Ramos (cell line): ENCODE measurements around the gene HDAC4.

ENCODE experiments used
- in situ Hi-C: fragments of 300-500 bp; cut with MboI; formaldehyde crosslinking; loops from one replicate; pipeline ENCODE4 v1.14.3; 2022; ENCODE audit warnings: low sequenced_read_pairs; ENCODE audit not compliant: unreplicated experiment

The HDAC4 gene

DNA sequence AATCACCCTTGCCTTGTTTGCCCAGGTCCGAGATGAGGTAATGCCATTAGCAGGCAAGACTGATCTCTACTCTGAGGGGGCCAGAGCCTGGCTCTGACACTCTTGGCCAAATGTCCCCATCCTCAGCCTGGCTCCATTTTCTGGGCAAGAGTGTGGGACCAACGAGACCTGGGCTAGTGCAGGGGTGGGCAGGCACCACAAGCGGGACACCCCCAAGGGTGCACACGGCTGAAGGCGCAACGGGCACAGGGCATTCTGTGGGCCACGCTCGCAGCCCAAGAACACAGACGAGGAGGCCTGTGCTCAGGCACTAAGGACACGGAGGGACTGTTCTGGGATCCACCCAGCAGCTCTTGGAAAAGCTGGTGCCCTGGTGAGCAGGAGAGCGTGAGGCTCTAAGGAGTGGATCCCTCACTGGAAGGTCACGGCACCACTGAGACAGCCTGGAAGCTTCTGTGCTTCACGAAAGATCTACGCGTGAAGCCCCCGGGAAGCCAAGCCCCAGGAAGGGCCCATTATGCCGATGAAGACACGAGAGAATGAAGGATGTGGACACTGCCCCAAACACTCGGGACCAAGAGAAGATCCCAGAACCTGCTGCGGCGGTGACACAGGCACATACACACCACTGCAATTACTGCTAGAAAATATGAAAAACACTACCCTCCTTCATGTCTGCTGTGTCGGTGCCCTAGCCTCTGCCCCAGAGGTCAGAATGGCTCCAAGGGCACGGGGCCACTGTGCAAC is 138.2 kb downstream of the HDAC4 start:
- in situ Hi-C loops: no loop called here

DNA sequence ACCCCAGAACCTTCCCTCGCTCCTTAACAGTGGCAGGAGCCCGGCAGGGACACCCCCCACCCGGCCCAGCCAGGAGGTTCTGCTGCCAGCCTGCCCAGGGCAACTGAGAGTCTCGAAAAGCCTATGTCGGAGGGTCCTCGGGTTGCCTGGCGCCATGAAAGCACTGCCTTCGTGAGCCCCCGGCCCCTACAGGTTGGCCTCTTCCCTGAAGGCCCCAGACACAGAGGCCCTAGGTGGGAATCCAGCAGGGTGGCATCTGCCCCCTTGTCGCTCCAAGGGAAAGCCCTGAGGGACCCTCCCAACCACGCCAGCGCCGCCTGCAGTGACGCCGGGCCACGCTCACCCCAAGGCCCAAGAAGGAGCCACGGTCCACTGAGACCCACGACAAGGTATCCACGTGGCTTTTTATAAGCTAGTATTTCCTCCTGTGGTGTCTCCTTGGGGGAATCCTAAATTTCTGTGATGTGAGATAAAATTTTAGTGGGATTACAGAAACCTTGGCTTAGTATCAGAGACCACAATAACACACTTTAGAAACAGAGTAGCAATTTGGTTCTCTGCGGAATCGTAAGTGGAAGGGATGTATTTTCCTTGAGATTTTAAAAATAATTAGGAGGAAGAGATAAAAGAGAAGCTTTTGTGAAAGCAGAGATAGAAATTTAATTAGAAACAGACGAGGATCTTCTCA is 138.9 kb downstream of the HDAC4 start:
- in situ Hi-C loops: no loop called here

DNA sequence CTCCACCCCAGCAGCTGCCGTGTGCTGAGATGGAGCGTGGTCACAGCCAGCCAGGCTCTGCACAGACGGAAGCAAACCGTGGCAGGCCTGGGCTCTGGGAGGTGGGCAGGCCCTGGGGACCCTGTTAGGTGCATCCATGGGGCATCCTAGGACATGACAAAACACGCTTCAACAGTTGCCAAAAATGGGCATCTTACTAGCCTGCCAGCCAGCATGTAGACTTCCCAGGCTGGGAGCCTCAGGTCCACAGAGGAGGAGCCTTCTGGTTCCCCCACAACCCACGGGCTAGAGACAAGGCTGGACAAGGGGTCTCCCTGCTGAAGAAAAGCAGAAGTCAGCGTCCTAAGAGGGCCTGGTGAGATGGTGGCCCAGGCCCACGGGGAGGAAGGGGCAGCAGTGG is 139.5 kb downstream of the HDAC4 start:
- in situ Hi-C loops: no loop called here

DNA sequence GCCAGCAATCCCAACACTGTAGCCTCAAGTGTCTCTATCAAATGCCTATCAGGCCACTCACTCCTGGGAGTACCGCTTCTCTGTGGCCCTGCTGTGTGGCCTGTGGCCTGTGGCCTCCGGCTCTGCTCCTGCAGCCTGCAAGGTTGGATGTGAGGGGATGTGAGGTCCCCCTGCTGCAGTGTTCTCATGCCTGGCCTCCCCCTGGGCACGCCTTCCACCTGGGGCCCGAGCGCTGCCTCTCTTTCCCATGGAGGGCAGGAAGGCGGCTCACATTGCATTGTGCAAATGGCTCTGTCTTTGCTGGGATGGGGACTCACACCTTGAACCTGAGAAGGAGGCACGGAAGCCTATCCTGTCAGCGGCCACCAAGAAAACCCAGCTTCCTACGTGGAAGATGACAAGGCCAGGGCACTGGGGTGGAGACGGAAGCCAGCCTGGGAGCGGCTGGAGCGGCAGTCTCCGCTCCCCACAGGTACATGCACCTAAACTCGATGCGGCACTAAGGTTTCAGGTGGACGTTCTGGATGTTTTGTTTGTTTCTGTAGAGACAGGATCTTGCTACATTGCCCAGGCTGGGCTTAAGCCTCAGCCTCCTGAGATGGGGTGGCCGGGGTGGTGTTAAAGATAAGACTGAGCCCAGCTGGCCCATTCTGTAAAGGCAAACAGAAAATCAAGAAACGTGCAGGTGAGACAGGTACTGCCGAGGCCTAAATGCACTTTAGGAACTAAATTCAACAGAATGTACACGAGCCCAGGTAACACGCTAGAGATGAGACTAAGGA is 140.1 kb downstream of the HDAC4 start:
- in situ Hi-C loops: no loop called here

DNA sequence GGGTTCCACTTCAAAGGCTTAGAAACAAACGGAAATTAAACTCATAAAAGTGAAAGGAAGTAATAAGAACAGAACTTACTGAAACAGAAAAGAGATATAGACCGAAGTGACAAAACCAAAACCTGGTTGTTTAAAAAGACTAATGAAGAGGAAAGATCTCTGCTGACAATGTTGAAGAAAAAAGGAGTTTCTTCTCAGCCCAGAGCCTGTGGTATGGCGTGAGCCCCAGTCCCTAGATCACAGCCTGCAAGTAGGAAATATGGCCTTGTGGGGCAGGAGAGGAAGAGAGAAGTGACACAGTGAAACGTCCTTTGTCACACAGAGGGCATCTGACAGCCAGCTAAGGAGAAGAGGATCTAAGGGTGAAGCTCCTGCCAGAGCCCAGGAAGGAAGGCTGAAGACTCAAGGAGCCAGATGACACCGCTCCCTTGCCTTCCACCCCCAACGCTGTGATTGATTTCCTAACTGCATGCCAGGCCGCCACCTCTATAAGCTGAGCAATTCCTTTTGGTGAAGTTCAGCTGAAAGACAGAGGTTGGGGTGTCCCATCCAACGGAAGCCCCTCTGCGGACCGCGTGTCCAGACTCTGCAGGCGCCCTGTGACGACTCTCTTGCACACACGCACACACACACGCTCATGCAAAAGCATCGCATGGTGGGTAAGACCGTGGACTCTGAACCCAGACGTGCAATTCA is 141.1 kb downstream of the HDAC4 start:
- in situ Hi-C loops: no loop called here

DNA sequence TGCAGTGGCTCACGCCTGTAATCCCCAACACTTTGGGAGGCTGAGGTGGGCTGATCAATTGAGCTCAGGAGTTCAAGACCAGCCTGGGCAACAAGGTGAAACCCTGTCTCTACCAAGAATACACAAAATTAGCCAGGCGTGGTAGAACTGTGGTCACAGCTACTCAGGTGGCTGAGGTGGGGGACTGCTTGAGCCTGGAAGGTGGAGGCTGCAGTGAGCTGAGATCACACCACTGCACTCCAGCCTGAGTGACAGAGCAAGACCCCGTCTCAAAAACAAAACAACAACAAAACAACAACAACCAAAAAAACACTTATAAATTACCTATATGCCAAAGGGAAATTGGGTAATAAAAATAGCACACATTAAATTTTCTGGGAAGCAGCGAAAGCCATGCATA is 141.6 kb downstream of the HDAC4 start:
- in situ Hi-C loops: no loop called here

DNA sequence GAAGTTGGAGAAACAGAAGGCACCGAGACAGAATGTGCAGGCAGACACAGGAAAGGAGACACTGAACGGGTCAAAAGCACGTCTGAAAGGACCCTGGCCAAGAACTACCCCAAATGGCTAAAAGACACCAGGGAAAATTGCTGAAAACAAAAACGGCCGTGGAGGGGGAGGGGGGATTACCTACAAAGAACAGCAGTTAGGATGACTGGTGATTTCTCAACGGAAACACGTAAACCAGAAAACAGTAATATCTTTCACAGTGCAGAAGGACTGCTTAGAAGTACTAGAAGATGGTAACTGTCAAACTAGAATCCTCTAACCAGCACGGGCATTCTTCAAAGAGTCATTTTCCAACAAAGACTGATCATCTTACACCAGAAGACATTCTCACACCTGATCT is 142.6 kb downstream of the HDAC4 start:
- in situ Hi-C loops: no loop called here

DNA sequence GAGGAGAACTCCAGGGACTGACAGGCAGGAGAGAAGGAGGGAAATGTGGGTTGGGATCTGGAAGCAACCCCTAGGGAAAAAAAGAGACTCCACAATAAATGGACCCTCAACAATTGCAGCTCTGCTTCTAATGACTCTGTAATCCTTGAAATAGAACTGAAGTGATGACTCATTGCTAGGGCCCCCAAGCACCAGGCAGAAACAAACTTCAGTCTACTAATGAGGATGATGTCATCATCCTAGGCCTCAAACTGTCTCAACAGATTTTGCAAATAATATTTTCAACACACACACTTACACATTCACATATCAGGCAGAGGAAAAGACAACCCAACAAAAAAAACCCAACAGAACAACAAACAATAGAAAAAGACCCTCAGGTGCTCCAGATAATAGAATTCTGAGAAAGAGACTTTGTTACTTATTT is 143.3 kb downstream of the HDAC4 start:
- in situ Hi-C loops: no loop called here

DNA sequence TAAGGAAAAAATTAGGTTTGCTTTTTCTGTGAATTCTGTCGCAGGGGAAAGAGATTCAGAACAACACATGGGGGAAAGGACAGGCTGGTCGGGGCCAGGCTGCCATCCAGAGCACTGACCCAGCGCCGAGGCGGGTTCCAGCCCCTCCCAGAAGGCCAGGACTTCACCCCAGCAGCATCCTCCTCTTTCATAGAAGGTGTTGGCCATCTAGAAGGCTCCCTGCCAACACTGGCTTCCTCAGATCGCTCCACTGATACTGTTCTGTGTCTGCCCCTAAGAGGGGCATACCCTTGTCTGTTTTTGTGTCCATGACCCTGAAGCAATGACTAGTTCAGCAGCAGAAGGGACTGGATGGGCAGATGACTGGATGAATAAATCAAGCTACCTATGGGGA is 144.5 kb downstream of the HDAC4 start:
- in situ Hi-C loops: no loop called here

DNA sequence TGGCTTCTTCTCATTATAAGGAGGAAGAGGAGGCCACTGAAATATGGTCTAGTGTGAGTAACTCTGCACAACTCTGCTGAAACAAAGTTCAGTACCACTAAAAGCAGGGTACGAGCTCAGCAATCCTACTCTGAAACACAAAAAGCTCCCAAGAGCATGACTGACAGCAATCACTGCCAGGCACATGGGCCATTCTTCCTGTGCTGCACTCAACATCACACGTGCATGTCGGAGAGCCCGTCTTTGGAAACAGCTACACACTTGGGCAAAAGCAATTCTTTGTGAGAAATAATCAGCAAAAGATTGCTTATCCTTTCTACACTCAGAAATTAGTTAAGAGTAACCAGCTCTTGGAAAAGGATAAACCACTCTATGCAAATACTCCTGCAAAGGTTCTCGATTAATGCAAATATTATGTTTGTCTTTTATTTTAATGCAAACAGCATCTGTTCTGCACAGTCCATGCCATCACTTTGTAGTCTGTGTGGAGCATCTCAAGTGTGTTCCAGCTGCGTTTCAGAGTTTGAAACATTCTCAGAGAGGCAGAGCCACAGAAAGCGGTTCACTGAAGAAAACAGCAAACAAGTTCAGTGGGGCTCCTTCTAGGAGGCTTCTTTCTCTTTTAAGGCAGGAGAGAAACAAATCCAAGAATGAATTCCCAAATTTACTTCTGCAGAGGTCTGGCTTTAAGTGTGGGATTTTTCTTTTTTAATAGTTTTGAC is 145.0 kb downstream of the HDAC4 start:
- in situ Hi-C loops: no loop called here

DNA sequence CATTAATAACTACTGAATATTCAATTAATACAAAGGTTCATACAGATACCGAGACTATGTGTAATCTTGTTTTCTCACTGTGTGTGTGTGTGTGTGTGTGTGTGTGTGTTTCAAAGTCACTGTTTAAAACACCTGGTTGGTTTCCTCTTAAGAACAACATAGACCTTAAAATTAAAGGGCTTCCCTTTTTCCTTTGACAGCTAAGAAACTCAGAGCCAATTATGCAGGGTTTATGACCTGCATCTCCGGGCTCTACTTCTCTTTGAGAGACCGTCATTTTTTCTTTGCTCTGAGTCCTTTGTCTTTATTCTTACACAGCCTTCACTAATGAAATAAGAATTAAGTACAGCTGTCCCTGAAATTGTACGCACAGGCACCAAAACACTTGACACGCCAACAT is 145.6 kb downstream of the HDAC4 start:
- in situ Hi-C loops: no loop called here

DNA sequence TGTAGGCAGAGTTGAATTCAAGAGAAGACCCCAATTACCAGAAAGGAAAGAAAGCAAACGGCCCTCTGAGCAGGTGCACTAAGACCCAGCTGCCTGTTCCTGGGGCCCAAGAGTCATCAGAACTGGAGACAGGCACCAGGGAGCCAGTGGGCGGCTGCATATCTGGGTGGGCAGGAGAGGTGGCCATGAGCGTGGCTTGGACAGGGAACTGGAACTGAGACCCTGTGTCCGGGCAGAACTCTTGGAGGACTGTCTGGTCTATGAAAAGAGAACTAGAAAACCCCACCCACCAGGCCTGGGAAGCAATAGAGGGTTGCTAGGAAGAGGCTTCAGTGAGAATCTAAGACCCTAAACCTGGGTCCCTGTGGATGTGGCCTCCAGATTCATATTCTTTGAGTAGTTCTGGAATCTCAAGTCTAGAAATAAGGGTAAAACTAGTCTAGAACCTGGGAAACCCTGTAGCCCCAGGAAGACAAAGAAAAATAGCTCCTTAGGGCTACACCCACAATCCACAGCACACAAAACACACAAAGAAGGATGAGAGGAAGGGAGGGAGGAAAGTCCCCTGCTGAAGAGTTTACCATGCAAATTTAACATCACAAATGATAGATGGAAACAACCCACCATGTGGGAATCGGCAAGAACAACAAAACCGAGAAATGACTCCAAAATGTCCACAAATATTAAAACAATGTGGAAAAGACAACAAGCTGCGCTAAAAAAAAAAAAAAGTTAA is 147.0 kb downstream of the HDAC4 start:
- in situ Hi-C loops: no loop called here

DNA sequence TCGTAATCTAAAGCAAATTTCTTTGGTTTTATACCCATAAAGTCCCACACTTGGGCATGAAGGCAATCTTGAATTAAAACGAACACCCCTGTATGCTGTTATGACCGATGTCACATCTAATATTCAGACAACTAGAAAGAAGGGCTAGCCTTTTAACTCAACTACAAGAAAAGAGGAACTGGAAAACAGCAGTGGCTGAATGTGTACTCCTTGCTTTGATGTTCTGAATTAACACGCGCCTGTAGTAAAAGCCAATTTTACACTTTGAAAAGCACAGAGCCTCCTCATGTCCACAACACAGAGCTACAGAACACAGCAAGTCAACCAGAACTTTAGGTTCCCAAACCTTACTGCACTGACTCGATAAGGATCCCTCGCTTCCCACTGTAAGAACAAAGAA is 147.6 kb downstream of the HDAC4 start:
- in situ Hi-C loops: no loop called here

DNA sequence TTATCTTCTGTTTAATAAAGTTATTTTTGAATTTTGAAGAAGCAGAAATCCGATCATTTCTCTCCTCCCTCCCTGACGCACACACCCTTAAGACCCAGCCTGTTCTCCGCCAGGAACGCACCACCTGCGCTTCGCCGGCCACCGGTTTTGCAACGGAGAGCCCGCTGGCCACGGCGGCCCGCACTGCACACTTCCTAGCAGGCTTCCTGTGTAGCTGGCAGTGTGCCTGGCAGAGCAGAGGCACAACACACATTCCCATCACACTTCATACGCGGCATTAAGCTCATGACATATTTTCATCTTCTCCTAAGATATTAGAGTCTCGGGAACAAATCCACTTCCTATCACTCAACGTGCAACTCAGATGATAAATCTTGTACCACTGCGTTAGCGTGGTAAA is 148.0 kb downstream of the HDAC4 start:
- in situ Hi-C loops: no loop called here

DNA sequence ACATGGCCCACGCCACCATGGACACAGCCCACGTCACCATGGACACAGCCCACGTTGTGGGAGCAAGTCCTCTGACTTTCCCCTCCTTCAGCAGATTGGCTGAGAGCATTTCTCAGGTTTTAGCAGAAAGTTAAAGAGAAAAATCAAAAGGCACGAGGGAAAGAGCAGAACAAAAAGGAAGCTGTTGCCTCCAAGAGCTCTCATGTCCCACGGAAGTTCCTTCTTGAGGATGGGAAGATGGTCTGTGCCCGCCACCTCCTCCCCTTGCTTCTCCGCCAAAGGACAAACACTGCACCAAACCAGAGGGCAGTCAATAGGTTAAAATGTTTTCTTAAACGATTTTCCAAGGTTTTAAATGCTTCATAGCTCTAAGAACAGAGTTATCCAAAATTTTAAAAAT is 148.4 kb downstream of the HDAC4 start:
- in situ Hi-C loops: no loop called here

DNA sequence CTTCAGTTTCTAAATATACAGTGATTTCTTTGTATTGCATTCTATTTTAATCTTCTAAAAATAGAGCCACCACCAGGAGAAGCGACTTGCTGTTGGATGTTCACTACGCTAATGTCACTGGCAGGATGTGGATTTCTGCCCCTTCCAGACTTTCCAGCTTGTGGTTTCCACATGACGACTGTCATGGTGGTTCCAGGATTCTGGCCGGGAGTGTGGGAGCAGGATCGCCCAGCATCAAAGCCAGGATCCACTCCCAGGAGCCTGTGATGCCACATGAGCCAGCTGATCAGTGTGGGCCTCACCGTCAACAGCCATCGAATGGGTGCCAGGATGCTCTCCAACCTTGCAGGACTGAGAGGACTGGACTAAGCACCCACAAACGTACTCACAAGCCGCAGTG is 148.8 kb downstream of the HDAC4 start:
- in situ Hi-C loops: no loop called here

DNA sequence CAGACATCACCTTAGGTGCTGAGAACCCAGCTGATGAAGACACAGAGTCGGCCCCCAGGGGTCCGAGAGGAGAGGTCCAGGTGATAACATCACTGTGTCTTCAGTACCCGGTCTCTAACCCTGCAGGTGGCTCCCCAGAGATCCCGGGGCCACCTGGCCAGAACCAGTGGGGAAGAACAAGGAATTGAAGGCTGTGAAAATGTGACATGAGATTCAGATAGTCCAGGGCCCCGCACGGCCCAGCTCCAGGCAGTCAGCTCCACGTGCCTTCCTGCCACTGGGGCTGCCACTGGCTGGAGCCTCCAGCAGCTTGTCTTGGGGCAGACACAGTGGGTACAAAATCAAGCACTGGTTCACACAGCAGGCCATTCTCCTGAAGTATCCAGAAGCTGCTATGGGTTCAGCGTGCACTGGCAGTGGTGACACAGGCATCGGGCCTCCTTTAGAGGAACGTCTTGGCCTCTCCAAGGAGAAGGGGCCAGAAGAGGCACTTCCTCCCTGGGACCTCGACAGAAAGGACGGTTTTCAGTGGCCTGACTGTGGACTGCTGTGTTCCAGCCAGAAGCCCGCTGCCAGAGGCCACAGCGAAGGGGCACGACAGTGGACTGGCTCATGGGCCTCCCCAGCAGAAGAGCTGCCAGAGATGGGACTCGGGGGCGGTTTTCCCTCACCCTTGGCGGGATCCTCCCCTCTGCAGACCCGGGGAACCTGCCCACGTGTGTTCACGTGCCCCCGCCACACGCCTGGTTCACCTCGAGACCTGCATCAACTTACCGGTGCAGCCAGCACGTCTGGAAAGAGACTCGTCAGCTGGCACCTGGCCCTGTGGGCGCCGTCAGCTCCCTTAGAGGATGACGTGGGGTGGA is 150.4 kb downstream of the HDAC4 start:
- in situ Hi-C loops: no loop called here

DNA sequence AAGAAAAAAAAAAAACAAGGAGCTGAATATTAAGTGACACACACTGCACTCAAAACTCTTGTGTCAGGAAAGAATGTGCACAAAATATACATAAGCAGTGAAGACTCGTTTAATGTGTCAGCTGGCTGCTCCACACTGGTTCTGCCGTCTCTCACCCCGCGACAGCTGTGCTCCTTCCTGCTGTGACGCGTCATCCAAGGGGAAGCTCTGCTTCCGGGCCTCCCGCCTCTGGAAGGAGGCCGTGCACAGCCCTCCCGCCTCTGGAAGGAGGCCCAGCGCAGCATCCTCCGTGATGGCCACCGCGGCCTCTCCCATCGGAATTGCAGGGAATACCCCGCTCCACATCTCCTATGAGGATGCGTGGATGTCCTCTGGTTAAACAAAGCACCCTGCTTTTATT is 151.0 kb downstream of the HDAC4 start:
- in situ Hi-C loops: no loop called here

DNA sequence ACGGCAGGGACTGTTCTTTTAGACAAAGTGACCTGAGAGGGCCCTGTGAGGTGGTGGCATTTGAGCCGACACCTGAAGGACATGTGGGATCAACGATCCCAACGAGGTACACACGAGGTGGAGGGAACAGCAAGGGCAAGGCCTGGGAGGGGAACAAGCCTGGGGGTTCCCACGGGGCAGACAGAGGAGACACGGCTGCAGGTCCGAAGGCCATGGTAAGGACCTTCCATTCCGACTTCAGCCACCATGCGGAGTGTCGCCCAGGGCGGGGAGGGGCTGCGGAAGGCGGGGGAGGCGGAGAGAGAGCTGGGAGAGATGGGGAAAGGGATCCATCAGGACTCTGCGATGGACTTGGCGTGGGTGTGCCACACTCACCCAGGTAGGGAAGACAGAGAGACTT is 151.8 kb downstream of the HDAC4 start:
- in situ Hi-C loops: no loop called here
